ENCODE measurements around the gene MRPL12. TPM values are rescaled to one million over a fixed set of nuclear protein-coding genes. Genes with fewer than 3 reads are reported as not detected.

Gene MRPL12
- total RNA-seq, 4 donors from 2014 or later = 26.1 to 63.3 (median 35.8) TPM

- Histone ChIP-seq H3K4me1 (peaks cover 0 to 36% (median 25%) of the 10 kb centered on the region in 4 donors), H3K9me3 (no peaks in the 10 kb centered on the region), H3K36me3 (peaks cover 0 to 69% (median 9%) of the 10 kb centered on the region in 3 donors), H3K27ac (no peak overlapping the region), H3K4me3 (peak overlapping the region in 1 of 4 donors; percentile 71), H3K27me3 (no peaks in the 10 kb centered on the region)
- no peak for DNase-seq (ENCODE audit: low spot score in 2 of 2)
- TF ChIP-seq EP300 (IDR thresholded peaks at IDR 0.05) (no peak), CTCF (IDR thresholded peaks at IDR 0.05) (no peak)
- WGBS, 2 donors = 74 to 77% methylated on average over 18 to 20 of the region's 23 CpGs
Measured at GRCh38 chr17:81701288-81702071, 1.7 kb upstream of the MRPL12 start.

- no peak for DNase-seq (ENCODE audit: low spot score in 2 of 2)
- Histone ChIP-seq H3K27ac (peak overlapping the region; percentile 85 to 96 (median 95)), H3K4me1 (peaks cover 0 to 36% (median 25%) of the 10 kb centered on the region in 4 donors), H3K9me3 (no peaks in the 10 kb centered on the region), H3K4me3 (peak overlapping the region; percentile 71 to 99 (median 92)), H3K27me3 (no peaks in the 10 kb centered on the region), H3K36me3 (peaks cover 0 to 65% (median 4%) of the 10 kb centered on the region in 3 donors)
- 27 to 39% methylated on average over 20 to 26 of the region's 27 CpGs for WGBS, 2 donors
- TF ChIP-seq CTCF (IDR thresholded peaks at IDR 0.05) (no peak), POLR2A (IDR thresholded peaks at IDR 0.05) (no peak), EP300 (IDR thresholded peaks at IDR 0.05) (no peak)
Measured at GRCh38 chr17:81703747-81704654, 834 bp downstream of the MRPL12 start.

GRCh38 chr17:81705518-81706231 lies 2.5 kb downstream of the MRPL12 start:
- Histone ChIP-seq H3K9me3 (no peaks in the 10 kb centered on the region), H3K4me3 (no peak overlapping the region), H3K36me3 (peaks cover 0 to 49% (median 4%) of the 10 kb centered on the region in 3 donors), H3K4me1 (peaks cover 0 to 40% (median 29%) of the 10 kb centered on the region in 4 donors), H3K27ac (no peak overlapping the region), H3K27me3 (no peaks in the 10 kb centered on the region)
- no peak for DNase-seq (ENCODE audit: low spot score in 2 of 2)
- 90 to 93% methylated on average over 30 of the region's 30 CpGs for WGBS, 2 donors
- TF ChIP-seq EP300 (IDR thresholded peaks at IDR 0.05) (no peak), POLR2A (IDR thresholded peaks at IDR 0.05) (no peak)

- TF ChIP-seq EP300 (IDR thresholded peaks at IDR 0.05) = no peak
- TF ChIP-seq CTCF (IDR thresholded peaks at IDR 0.05) = no peak
- WGBS, 2 donors = 92 to 94% methylated on average over 17 of the region's 17 CpGs
- peaks cover 0 to 44% (median 4%) of the 10 kb centered on the region in 3 donors for H3K36me3 ChIP-seq
- H3K4me3 ChIP-seq = no peak overlapping the region
- no peak overlapping the region for H3K27ac ChIP-seq
- H3K4me1 ChIP-seq = peaks cover 0 to 40% (median 32%) of the 10 kb centered on the region in 4 donors
- no peak for DNase-seq (ENCODE audit: low spot score in 2 of 2)
- H3K27me3 ChIP-seq = no peaks in the 10 kb centered on the region
- H3K9me3 ChIP-seq = no peaks in the 10 kb centered on the region
Measured at GRCh38 chr17:81706232-81706611, 3.1 kb downstream of the MRPL12 start.

All from tibial nerve (tissue), 4 donors.